ENCODE results near the gene POLN. TPM values are rescaled to one million over a fixed set of nuclear protein-coding genes. Genes with fewer than 3 reads are reported as not detected.

POLN gene
- polyA plus RNA-seq, 3 donors, result 0.08 to 0.33 (median 0.28) TPM

DNA sequence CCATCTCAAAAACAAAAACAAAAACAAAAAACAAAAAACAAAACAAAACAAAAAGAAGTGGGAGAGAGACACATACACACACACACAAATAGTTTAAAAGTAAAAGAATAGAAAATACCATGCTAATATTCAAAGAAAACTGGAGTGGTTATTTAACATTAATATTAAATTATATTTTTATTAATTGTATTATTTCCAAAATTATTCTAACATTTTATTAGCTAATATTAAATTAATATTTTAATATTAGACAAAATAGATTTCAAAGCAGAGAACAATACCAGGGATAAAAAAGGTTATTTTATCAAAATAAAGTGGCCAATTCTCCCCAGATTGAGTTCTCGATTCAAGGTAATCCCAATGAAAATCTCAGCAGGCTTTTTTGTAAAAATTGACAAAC is 91.8 kb downstream of the POLN start:
- H3K36me3 Mint-ChIP-seq, result no peaks in the 10 kb centered on the region
- H3K9me3 Mint-ChIP-seq, result peaks cover 0 to 11% (median 6%) of the 10 kb centered on the region in 7 donors
- Histone ChIP-seq H3K79me2 (ENCODE audit: insufficient read depth, low read length) (no peaks in the 10 kb centered on the region), H3K9ac (ENCODE audit: insufficient read depth, low read length, poor library complexity, severe bottlenecking) (no peak overlapping the region), H3K9me3 (replicated peaks in 1 of 2; ENCODE audit: control insufficient read depth in 1 of 2, insufficient read depth in 1 of 2, low read length in 2 of 2) (peaks cover 0 to 3% of the 10 kb centered on the region in 2 donors), H4K20me1 (ENCODE audit: insufficient read depth, low read length) (no peaks in the 10 kb centered on the region), H3K27me3 (ENCODE audit: control insufficient read depth in 2 of 2, insufficient read depth in 2 of 2, low read length in 2 of 2) (no peaks in the 10 kb centered on the region), H3K36me3 (replicated peaks in 1 of 2; ENCODE audit: control insufficient read depth in 1 of 2, insufficient read depth in 2 of 2, low read length in 2 of 2) (no peaks in the 10 kb centered on the region), H3K27ac (ENCODE audit: low read depth in 1 of 2, low read length in 2 of 2) (no peak overlapping the region), H3K4me3 (replicated peaks in 1 of 3; ENCODE audit: low read depth in 2 of 3, low read length in 3 of 3) (no peak overlapping the region), H2AFZ (ENCODE audit: insufficient read depth, low read depth, low read length, poor library complexity, severe bottlenecking) (no peak overlapping the region), H3K4me1 (ENCODE audit: control insufficient read depth in 1 of 2, insufficient read depth in 2 of 2, low read length in 2 of 2) (no peaks in the 10 kb centered on the region), H3K4me2 (replicated peaks; ENCODE audit: extremely low read depth, low read length, poor library complexity, severe bottlenecking) (no peak overlapping the region)
- H3K27me3 Mint-ChIP-seq (ENCODE audit: low read depth in 3 of 3), result peaks cover 3 to 20% (median 14%) of the 10 kb centered on the region in 3 donors
- intact Hi-C loops (cut with micrococcal nuclease), result no loop called here
- H3K4me1 Mint-ChIP-seq, result no peaks in the 10 kb centered on the region
- WGBS (ENCODE audit: insufficient coverage), result no CpG with 5 or more reads among the region's 1 CpG
- no peak overlapping the region for H3K27ac Mint-ChIP-seq
- TF ChIP-seq, protein P1, sequence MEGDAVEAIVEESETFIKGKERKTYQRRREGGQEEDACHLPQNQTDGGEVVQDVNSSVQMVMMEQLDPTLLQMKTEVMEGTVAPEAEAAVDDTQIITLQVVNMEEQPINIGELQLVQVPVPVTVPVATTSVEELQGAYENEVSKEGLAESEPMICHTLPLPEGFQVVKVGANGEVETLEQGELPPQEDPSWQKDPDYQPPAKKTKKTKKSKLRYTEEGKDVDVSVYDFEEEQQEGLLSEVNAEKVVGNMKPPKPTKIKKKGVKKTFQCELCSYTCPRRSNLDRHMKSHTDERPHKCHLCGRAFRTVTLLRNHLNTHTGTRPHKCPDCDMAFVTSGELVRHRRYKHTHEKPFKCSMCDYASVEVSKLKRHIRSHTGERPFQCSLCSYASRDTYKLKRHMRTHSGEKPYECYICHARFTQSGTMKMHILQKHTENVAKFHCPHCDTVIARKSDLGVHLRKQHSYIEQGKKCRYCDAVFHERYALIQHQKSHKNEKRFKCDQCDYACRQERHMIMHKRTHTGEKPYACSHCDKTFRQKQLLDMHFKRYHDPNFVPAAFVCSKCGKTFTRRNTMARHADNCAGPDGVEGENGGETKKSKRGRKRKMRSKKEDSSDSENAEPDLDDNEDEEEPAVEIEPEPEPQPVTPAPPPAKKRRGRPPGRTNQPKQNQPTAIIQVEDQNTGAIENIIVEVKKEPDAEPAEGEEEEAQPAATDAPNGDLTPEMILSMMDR (IDR thresholded peaks at IDR 0.05), result no peak
- no peak overlapping the region for H3K4me3 Mint-ChIP-seq
- DNase-seq, result no peak

DNA sequence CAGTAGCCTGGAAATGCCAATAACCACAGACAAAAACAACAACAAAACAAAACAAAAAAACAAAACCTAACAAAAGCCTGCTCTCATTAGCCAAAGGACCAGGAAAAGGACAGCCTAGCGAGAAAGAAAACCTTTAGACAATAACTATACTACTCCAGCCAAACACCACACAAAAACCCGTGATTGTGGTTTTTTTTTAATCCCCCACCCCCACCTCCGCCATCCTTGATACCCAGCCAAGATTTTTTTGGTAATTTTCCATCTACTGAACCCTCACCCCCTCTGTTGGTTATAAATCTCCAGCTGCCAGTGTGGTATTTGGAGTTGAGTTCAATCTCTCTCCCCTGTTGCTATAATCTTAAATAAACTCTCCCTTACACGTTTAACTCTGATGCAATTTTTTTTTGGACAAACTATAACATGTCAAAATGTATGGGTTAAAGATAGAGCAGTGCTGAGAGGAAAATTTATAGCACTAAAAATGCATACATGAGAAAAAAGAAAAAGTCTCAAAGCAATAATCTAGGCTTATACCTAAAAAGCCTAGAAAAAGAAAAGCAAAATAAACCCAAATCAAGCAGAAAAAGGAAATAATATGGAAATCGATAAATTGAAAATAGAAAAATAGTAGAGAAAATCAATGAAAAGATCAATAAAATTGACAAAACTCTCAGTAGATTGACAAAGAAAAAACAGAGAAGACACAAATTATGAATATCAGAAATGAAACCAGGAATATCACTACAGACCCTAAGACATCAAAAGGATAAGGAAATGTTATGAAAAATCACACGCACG is 99.1 kb downstream of the POLN start:
- Histone ChIP-seq H3K9ac (ENCODE audit: insufficient read depth, low read length, poor library complexity, severe bottlenecking) (no peak overlapping the region), H3K79me2 (ENCODE audit: insufficient read depth, low read length) (no peaks in the 10 kb centered on the region), H3K27me3 (ENCODE audit: control insufficient read depth in 2 of 2, insufficient read depth in 2 of 2, low read length in 2 of 2) (no peaks in the 10 kb centered on the region), H3K27ac (ENCODE audit: low read depth in 1 of 2, low read length in 2 of 2) (no peak overlapping the region), H3K4me3 (replicated peaks in 1 of 3; ENCODE audit: low read depth in 2 of 3, low read length in 3 of 3) (no peak overlapping the region), H2AFZ (ENCODE audit: insufficient read depth, low read depth, low read length, poor library complexity, severe bottlenecking) (no peak overlapping the region), H3K36me3 (replicated peaks in 1 of 2; ENCODE audit: control insufficient read depth in 1 of 2, insufficient read depth in 2 of 2, low read length in 2 of 2) (no peaks in the 10 kb centered on the region), H4K20me1 (ENCODE audit: insufficient read depth, low read length) (no peaks in the 10 kb centered on the region), H3K4me2 (replicated peaks; ENCODE audit: extremely low read depth, low read length, poor library complexity, severe bottlenecking) (no peak overlapping the region), H3K9me3 (replicated peaks in 1 of 2; ENCODE audit: control insufficient read depth in 1 of 2, insufficient read depth in 1 of 2, low read length in 2 of 2) (no peaks in the 10 kb centered on the region), H3K4me1 (ENCODE audit: control insufficient read depth in 1 of 2, insufficient read depth in 2 of 2, low read length in 2 of 2) (no peaks in the 10 kb centered on the region)
- Mint-ChIP-seq H3K4me3 (peak overlapping the region in 1 of 2 donors; percentile 6), H3K4me1 (no peaks in the 10 kb centered on the region), H3K9me3 (peaks cover 0 to 5% (median 0%) of the 10 kb centered on the region in 7 donors), H3K36me3 (no peaks in the 10 kb centered on the region), H3K27me3 (ENCODE audit: low read depth in 3 of 3) (peaks cover 9 to 21% (median 11%) of the 10 kb centered on the region in 3 donors), H3K27ac (no peak overlapping the region)
- TF ChIP-seq, protein P1 (IDR thresholded peaks at IDR 0.05), result no peak
- WGBS (ENCODE audit: insufficient coverage), result 88% methylated on average over 1 of the region's 7 CpGs
- no peak for DNase-seq
- intact Hi-C loops (cut with micrococcal nuclease), result no loop called here

Data from CD14-positive monocyte (primary cell).